HG03457 (cell line): ENCODE measurements around the gene IGSF5.

Experiments used
- ATAC-seq: cut with Tn5 transposase; IDR thresholded peaks from one replicate; pipeline ENCODE4 v1.9.1; 2021; ENCODE audit warnings: moderate number of reproducible peaks; ENCODE audit not compliant: unreplicated experiment

The IGSF5 gene

GRCh38 chr21:39812983-39813382 is 68.0 kb downstream of the IGSF5 start:
- ATAC-seq: no peak

- no peak for ATAC-seq
These were observed 73.6 kb downstream of the IGSF5 start for GRCh38 chr21:39818557-39818956.

GRCh38 chr21:39822042-39822441 is 77.1 kb downstream of the IGSF5 start:
- no peak for ATAC-seq

- no peak for ATAC-seq
These were observed 80.3 kb downstream of the IGSF5 start for GRCh38 chr21:39825250-39825649.

GRCh38 chr21:39834543-39834942 is 89.6 kb downstream of the IGSF5 start:
- no peak for ATAC-seq

- no peak for ATAC-seq
These were observed 92.9 kb downstream of the IGSF5 start for GRCh38 chr21:39837861-39838359.

GRCh38 chr21:39840373-39841097 is 95.6 kb downstream of the IGSF5 start:
- ATAC-seq: no peak

- no peak for ATAC-seq
These were observed 97.9 kb downstream of the IGSF5 start for GRCh38 chr21:39842741-39843459.

GRCh38 chr21:39843483-39843882 is 98.5 kb downstream of the IGSF5 start:
- ATAC-seq: no peak

GRCh38 chr21:39843916-39844315 is 98.9 kb downstream of the IGSF5 start:
- no peak for ATAC-seq

- no peak for ATAC-seq
These were observed 100.7 kb downstream of the IGSF5 start for GRCh38 chr21:39845571-39846130.

GRCh38 chr21:39847877-39848276 is 102.9 kb downstream of the IGSF5 start:
- ATAC-seq: no peak

- ATAC-seq: no peak
These were observed 104.2 kb downstream of the IGSF5 start for GRCh38 chr21:39849014-39849655.

- ATAC-seq: no peak
These were observed 105.3 kb downstream of the IGSF5 start for GRCh38 chr21:39850333-39850732.

GRCh38 chr21:39851002-39851618 is 106.1 kb downstream of the IGSF5 start:
- no peak for ATAC-seq
